Panc1 (cell line): ENCODE measurements around the gene CNGA3. TPM values are rescaled to one million over a fixed set of nuclear protein-coding genes. Genes with fewer than 3 reads are reported as not detected.

Experiments used
- ATAC-seq: fragments of 200-7000 bp; cut with Tn5 transposase; 2 replicates; pipeline ENCODE4 v1.9.1; 2020; ENCODE audit warnings: mild to moderate bottlenecking, moderate library complexity
- BruUV-seq: library from RNA; stranded (reverse); fragments of 400-500 nt; replicated peaks from 2 replicates; lab custom pipeline; 2021; lab: Mats Ljungman, UMichigan
- CTCF ChIA-PET: fragments of 300-600 bp; sonication (Branson Sonifier 250); formaldehyde crosslinking; loops from one replicate; lab custom pipeline; 2022; ENCODE audit warnings: antibody characterized with exemption; lab: Charles Lee
- POLR2A ChIA-PET: fragments of 300-600 bp; sonication (Branson Sonifier 250); formaldehyde crosslinking; loops from one replicate; lab custom pipeline; 2022; ENCODE audit warnings: antibody characterized with exemption; lab: Charles Lee
- DNase-seq: peaks from one replicate; pipeline ENCODE4 v3.0.0-alpha.2; 2010; ENCODE audit warnings: low read depth, low spot score
- H3K27ac ChIP-seq: 2 replicates; pipeline ENCODE4 v1.5.1; 2011; ENCODE audit warnings: mild to moderate bottlenecking, low read length, inconsistent platforms
- H3K27me3 ChIP-seq: fragments of 200-500 bp; sonication (Bioruptor generic); 2 replicates; pipeline ENCODE4 v1.6.0; 2014; ENCODE audit warnings: low read length, inconsistent platforms; ENCODE audit not compliant: control insufficient read depth, insufficient read depth
- H3K36me3 ChIP-seq: fragments of 200-500 bp; sonication (Bioruptor generic); 2 replicates; pipeline ENCODE4 v1.5.1; 2014; ENCODE audit warnings: inconsistent platforms, mild to moderate bottlenecking, low read length, moderate library complexity; ENCODE audit not compliant: control insufficient read depth, insufficient read depth
- H3K4me1 ChIP-seq: 2 replicates; pipeline ENCODE4 v1.5.1; 2011; ENCODE audit warnings: inconsistent platforms, mild to moderate bottlenecking, low read length, moderate library complexity; ENCODE audit not compliant: control insufficient read depth, insufficient read depth
- H3K4me3 ChIP-seq, 2 experiments: 2 replicates each; pipeline ENCODE4 v1.5.1; 2011 to 2012; ENCODE audit warnings: low read depth in 2 of 2, low read length in 2 of 2, mild to moderate bottlenecking in 2 of 2, inconsistent platforms in 1 of 2, moderate library complexity in 1 of 2
- H3K9me3 ChIP-seq: fragments of 200-500 bp; sonication (Bioruptor generic); 2 replicates; pipeline ENCODE4 v1.5.1; 2014; ENCODE audit warnings: low read depth, mild to moderate bottlenecking, inconsistent platforms, low read length, moderate library complexity; ENCODE audit not compliant: control insufficient read depth, insufficient read depth
- POLR2AphosphoS5 ChIP-seq: IDR thresholded peaks from 2 replicates; pipeline ENCODE4 v1.6.1; 2012; ENCODE audit warnings: mild to moderate bottlenecking, low read depth, low read length, moderate library complexity
- SIN3A ChIP-seq: IDR thresholded peaks from 2 replicates; pipeline ENCODE4 v1.6.1; 2012; ENCODE audit warnings: low read depth, mild to moderate bottlenecking, low read length, moderate library complexity, borderline replicate concordance; ENCODE audit not compliant: insufficient read depth
- TCF7L2 ChIP-seq: IDR thresholded peaks from 2 replicates; pipeline ENCODE4 v1.6.1; 2011; ENCODE audit warnings: mild to moderate bottlenecking, low read depth, low read length, inconsistent platforms
- in situ Hi-C: cut with HindIII; loops from 2 replicates; pipeline ENCODE4 v1.10.0; 2016; ENCODE audit warnings: low sequenced_read_pairs, low pct_unique_long_range_greater_than_20kb
- intact Hi-C: fragments of 100-400 bp; cut with micrococcal nuclease; formaldehyde crosslinking; loops from one replicate; pipeline ENCODE4 v1.10.0; 2022; ENCODE audit not compliant: unreplicated experiment
- total RNA-seq: library from RNA; stranded (reverse); gene quantifications from one replicate; pipeline ENCODE4 v1.2.1, GENCODE V29; 2021; ENCODE audit not compliant: unreplicated experiment
- TF ChIP-seq, protein P1 (sequence below), 2 experiments: IDR thresholded peaks; 2 replicates each; pipeline ENCODE4 v1.6.1; 2011 to 2012; ENCODE audit warnings: low read depth in 2 of 2, control low read depth in 1 of 2, low read length in 1 of 2, mild to moderate bottlenecking in 1 of 2, moderate library complexity in 1 of 2; ENCODE audit not compliant: insufficient read depth in 1 of 2
- TF ChIP-seq, protein P2 (sequence below): fragments of 450-650 bp; IDR thresholded peaks from 2 replicates; pipeline ENCODE4 v1.5.1; 2017; ENCODE audit warnings: mild to moderate bottlenecking

CNGA3 gene
- total RNA-seq, 1 experiment from 2014 or later = not detected

- Histone ChIP-seq H3K9me3 (no peaks in the 10 kb centered on the region), H3K27ac (no peak overlapping the region), H3K4me3 (no peak overlapping the region), H3K4me1 (no peaks in the 10 kb centered on the region), H3K27me3 (no peaks in the 10 kb centered on the region; the same call in 1 of the 2 replicates), H3K36me3 (no peaks in the 10 kb centered on the region)
- in situ Hi-C loops (no loop called here), intact Hi-C loops (no loop called here)
- CTCF ChIA-PET = no interaction called here
- no peak for DNase-seq
- no TSS peak for BruUV-seq
- no peak for ATAC-seq
- POLR2A ChIA-PET = no interaction called here
- TF ChIP-seq, protein P1, sequence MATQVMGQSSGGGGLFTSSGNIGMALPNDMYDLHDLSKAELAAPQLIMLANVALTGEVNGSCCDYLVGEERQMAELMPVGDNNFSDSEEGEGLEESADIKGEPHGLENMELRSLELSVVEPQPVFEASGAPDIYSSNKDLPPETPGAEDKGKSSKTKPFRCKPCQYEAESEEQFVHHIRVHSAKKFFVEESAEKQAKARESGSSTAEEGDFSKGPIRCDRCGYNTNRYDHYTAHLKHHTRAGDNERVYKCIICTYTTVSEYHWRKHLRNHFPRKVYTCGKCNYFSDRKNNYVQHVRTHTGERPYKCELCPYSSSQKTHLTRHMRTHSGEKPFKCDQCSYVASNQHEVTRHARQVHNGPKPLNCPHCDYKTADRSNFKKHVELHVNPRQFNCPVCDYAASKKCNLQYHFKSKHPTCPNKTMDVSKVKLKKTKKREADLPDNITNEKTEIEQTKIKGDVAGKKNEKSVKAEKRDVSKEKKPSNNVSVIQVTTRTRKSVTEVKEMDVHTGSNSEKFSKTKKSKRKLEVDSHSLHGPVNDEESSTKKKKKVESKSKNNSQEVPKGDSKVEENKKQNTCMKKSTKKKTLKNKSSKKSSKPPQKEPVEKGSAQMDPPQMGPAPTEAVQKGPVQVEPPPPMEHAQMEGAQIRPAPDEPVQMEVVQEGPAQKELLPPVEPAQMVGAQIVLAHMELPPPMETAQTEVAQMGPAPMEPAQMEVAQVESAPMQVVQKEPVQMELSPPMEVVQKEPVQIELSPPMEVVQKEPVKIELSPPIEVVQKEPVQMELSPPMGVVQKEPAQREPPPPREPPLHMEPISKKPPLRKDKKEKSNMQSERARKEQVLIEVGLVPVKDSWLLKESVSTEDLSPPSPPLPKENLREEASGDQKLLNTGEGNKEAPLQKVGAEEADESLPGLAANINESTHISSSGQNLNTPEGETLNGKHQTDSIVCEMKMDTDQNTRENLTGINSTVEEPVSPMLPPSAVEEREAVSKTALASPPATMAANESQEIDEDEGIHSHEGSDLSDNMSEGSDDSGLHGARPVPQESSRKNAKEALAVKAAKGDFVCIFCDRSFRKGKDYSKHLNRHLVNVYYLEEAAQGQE (IDR thresholded peaks at IDR 0.05; ENCODE audit: insufficient read depth in 1 of 2, low read depth in 2 of 2, low read length in 1 of 2) = no peak
- TF ChIP-seq SIN3A (no peak), TCF7L2 (no peak), POLR2AphosphoS5 (no peak)
- TF ChIP-seq, protein P2, sequence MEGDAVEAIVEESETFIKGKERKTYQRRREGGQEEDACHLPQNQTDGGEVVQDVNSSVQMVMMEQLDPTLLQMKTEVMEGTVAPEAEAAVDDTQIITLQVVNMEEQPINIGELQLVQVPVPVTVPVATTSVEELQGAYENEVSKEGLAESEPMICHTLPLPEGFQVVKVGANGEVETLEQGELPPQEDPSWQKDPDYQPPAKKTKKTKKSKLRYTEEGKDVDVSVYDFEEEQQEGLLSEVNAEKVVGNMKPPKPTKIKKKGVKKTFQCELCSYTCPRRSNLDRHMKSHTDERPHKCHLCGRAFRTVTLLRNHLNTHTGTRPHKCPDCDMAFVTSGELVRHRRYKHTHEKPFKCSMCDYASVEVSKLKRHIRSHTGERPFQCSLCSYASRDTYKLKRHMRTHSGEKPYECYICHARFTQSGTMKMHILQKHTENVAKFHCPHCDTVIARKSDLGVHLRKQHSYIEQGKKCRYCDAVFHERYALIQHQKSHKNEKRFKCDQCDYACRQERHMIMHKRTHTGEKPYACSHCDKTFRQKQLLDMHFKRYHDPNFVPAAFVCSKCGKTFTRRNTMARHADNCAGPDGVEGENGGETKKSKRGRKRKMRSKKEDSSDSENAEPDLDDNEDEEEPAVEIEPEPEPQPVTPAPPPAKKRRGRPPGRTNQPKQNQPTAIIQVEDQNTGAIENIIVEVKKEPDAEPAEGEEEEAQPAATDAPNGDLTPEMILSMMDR = no peak
Observed at GRCh38 chr2:98391581-98392270, 45.5 kb downstream of the CNGA3 start.

DNA sequence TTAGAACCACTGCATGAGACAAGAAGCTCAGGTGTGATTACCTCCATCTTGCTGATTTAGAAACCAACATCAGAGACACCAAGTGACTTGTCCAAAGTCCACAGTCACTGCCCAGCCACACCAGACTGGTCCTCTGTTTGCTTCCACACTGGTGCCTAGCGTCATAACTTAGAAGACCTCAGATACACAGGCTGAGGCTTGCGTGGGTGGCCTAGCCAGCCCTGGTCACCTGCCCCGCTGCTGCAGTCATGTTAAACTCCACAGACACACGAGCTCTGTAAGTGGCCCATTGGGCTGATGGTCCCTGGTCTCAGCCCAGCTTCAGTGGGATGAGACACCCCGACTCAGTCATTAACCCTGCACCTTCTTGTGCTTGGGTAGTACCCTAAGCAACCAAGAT lies 47.1 kb downstream of the CNGA3 start:
- no peak overlapping the region for H3K27ac ChIP-seq
- no peak for DNase-seq
- no peaks in the 10 kb centered on the region for H3K36me3 ChIP-seq
- H3K4me1 ChIP-seq = no peaks in the 10 kb centered on the region
- BruUV-seq = no TSS peak
- H3K9me3 ChIP-seq = no peaks in the 10 kb centered on the region
- CTCF ChIA-PET = interaction anchor here (0.6 kb wide), 1 partner anchor 559 kb away, joined by 8 read pairs; no protein-coding TSS in a partner anchor
- no peak for ATAC-seq
- intact Hi-C loops = no loop called here
- H3K4me3 ChIP-seq = no peak overlapping the region
- in situ Hi-C loops = no loop called here
- peaks cover 4% of the 10 kb centered on the region for H3K27me3 ChIP-seq
- no peak for TF ChIP-seq SIN3A
- no peak for TF ChIP-seq TCF7L2
- TF ChIP-seq, protein P1 (IDR thresholded peaks at IDR 0.05; ENCODE audit: insufficient read depth in 1 of 2, low read depth in 2 of 2, low read length in 1 of 2) = no peak
- TF ChIP-seq, protein P2 = no peak
- no peak for TF ChIP-seq POLR2AphosphoS5
- POLR2A ChIA-PET = no interaction called here
